ENCODE measurements around the gene TTC23. TPM values are rescaled to one million over a fixed set of nuclear protein-coding genes. Genes with fewer than 3 reads are reported as not detected.

The TTC23 gene
- total RNA-seq, 2 experiments from 2014 or later = 2.8 to 7.6 TPM

DNA sequence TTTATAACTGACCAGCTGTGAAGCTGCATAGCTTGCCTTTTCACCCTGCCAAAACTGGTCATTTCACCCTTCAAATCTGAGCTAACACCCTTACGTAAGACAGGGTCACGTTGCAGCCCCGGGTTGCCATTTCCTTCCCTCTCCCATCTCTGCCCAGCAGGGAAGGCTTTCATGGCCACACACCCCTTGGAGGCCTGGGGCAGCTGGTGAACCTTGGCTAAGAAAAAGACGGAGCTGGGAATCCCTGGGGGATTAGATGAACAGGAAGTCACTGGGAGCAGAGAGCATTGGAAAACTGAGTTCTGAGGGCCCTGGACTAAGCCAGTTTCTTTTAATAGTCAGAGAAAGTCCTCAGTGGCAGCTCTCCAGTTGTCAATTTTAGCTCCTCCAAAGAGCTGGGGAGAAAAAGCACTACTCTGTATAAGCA, 67.8 kb downstream of the TTC23 start:
- CTCF ChIA-PET (ENCODE audit: unreplicated experiment) = no interaction called here
- Histone ChIP-seq H3K27ac (ENCODE audit: low read depth, low read length, poor library complexity, severe bottlenecking) (no peak overlapping the region), H3K4me1 (ENCODE audit: insufficient read depth, low read length, poor library complexity, severe bottlenecking) (no peaks in the 10 kb centered on the region), H3K9me2 (ENCODE audit: insufficient read depth, low read length) (no peaks in the 10 kb centered on the region), H3K9me3 (ENCODE audit: low read length) (no peaks in the 10 kb centered on the region), H3K4me2 (ENCODE audit: low read length) (no peak overlapping the region), H3K79me2 (ENCODE audit: insufficient read depth, low read depth, low read length) (no peaks in the 10 kb centered on the region), H3K4me3 (ENCODE audit: low read depth, low read length, poor library complexity, severe bottlenecking) (no peak overlapping the region), H4K20me1 (ENCODE audit: insufficient read depth, low read length) (no peaks in the 10 kb centered on the region), H2AFZ (ENCODE audit: low read length) (no peak overlapping the region), H3K36me3 (ENCODE audit: insufficient read depth, low read length) (no peaks in the 10 kb centered on the region)
- no peak for DNase-seq (ENCODE audit: low spot score)
- POLR2A ChIA-PET = interaction anchor here (0.5 to 0.8 kb wide), 2 partner anchors 52 to 1212 kb away, joined by 3 read pairs; no protein-coding TSS in a partner anchor
- no TSS peak for BruUV-seq (replicated peaks)
- intact Hi-C loops (cut with micrococcal nuclease; ENCODE audit: unreplicated experiment) = no loop called here
- TF ChIP-seq CTCF (conservative IDR thresholded peaks at IDR 0.05; ENCODE audit: low read length) = no peak
- no peak for TF ChIP-seq EZH2phosphoT487 (IDR thresholded peaks at IDR 0.05; ENCODE audit: borderline replicate concordance, low read depth, low read length)

GRCh38 chr15:99180964-99181306, 68.4 kb downstream of the TTC23 start:
- H3K9me3 ChIP-seq (ENCODE audit: low read length) = no peaks in the 10 kb centered on the region
- DNase-seq (ENCODE audit: low spot score) = no peak
- no peaks in the 10 kb centered on the region for H3K4me1 ChIP-seq (ENCODE audit: insufficient read depth, low read length, poor library complexity, severe bottlenecking)
- ChIA-PET CTCF (ENCODE audit: unreplicated experiment) (no interaction called here), POLR2A (interaction anchor here (0.8 kb wide), 1 partner anchor 52 kb away, joined by 3 read pairs; no protein-coding TSS in a partner anchor)
- H2AFZ ChIP-seq (ENCODE audit: low read length) = no peak overlapping the region
- no peaks in the 10 kb centered on the region for H3K9me2 ChIP-seq (ENCODE audit: insufficient read depth, low read length)
- no peaks in the 10 kb centered on the region for H3K36me3 ChIP-seq (ENCODE audit: insufficient read depth, low read length)
- H3K4me2 ChIP-seq (ENCODE audit: low read length) = no peak overlapping the region
- intact Hi-C loops (cut with micrococcal nuclease; ENCODE audit: unreplicated experiment) = no loop called here
- no peaks in the 10 kb centered on the region for H4K20me1 ChIP-seq (ENCODE audit: insufficient read depth, low read length)
- H3K27ac ChIP-seq (ENCODE audit: low read depth, low read length, poor library complexity, severe bottlenecking) = no peak overlapping the region
- no TSS peak for BruUV-seq (replicated peaks)
- no peaks in the 10 kb centered on the region for H3K79me2 ChIP-seq (ENCODE audit: insufficient read depth, low read depth, low read length)
- no peak for TF ChIP-seq EZH2phosphoT487 (IDR thresholded peaks at IDR 0.05; ENCODE audit: borderline replicate concordance, low read depth, low read length)
- TF ChIP-seq CTCF (conservative IDR thresholded peaks at IDR 0.05; ENCODE audit: low read length) = no peak
- H3K4me3 ChIP-seq (ENCODE audit: low read depth, low read length, poor library complexity, severe bottlenecking) = no peak overlapping the region

DNA sequence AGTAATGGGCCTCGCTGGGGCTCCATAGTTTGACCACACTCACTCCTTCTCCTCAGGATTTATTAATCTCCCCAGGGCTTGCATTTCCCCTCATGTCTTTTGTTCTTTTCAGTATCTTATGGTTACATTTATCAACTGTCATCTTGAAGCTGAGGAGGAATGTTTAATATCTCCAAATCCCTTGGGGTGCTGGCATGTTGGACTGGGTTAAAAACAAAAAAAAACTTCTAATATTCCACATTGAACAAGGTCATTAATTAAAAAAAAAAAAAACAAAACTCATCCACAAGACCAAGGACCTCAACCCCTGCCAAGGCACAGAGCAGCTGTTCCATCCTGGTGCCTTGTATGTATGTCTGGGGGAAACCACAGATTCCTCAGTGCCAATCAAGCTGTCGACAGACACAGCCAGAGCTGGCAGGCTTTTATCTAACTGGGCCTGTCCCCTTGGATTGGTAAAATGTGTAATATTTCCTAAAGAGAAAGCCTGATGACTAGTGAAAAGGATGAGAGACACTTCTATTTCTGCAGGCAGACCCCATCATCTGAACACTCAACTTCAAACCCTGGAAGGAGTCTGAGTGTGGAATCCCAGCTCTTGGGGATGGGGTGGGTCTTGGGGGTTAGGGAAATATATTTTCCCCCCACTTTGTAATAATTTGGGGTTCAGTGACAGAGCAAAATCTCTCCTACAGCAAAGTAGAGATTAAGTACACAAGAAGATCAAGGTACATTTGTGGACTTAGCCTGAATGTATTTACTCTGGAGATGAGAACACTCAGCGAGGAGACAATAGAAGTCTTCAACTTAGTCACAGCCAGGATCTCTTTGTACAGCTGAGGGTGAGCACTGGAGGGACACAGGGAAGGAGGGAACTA, 69.1 kb downstream of the TTC23 start:
- Histone ChIP-seq H3K9me3 (ENCODE audit: low read length) (no peaks in the 10 kb centered on the region), H3K4me2 (ENCODE audit: low read length) (no peak overlapping the region), H2AFZ (ENCODE audit: low read length) (no peak overlapping the region), H3K4me3 (ENCODE audit: low read depth, low read length, poor library complexity, severe bottlenecking) (no peak overlapping the region), H3K4me1 (ENCODE audit: insufficient read depth, low read length, poor library complexity, severe bottlenecking) (no peaks in the 10 kb centered on the region), H4K20me1 (ENCODE audit: insufficient read depth, low read length) (no peaks in the 10 kb centered on the region), H3K9me2 (ENCODE audit: insufficient read depth, low read length) (no peaks in the 10 kb centered on the region), H3K27ac (ENCODE audit: low read depth, low read length, poor library complexity, severe bottlenecking) (no peak overlapping the region), H3K79me2 (ENCODE audit: insufficient read depth, low read depth, low read length) (no peaks in the 10 kb centered on the region), H3K36me3 (ENCODE audit: insufficient read depth, low read length) (no peaks in the 10 kb centered on the region)
- POLR2A ChIA-PET = interaction anchor here (0.7 kb wide), 2 partner anchors 14 to 980 kb away, joined by 4 to 5 read pairs; no protein-coding TSS in a partner anchor
- DNase-seq (ENCODE audit: low spot score) = no peak
- intact Hi-C loops (cut with micrococcal nuclease; ENCODE audit: unreplicated experiment) = no loop called here
- TF ChIP-seq EZH2phosphoT487 (IDR thresholded peaks at IDR 0.05; ENCODE audit: borderline replicate concordance, low read depth, low read length) = no peak
- TF ChIP-seq CTCF (conservative IDR thresholded peaks at IDR 0.05; ENCODE audit: low read length) = no peak
- CTCF ChIA-PET (ENCODE audit: unreplicated experiment) = no interaction called here
- no TSS peak for BruUV-seq (replicated peaks)
